ENCODE data around the gene SLC9A8.
"Not testable (repeated sequence)": the region's sequence is repeated elsewhere in the genome, so short reads cannot be mapped to it uniquely, and the experiment has no call there.

Gene SLC9A8

GRCh38 chr20:49890471-49891361, 78.1 kb downstream of the SLC9A8 start:
- in situ Hi-C loops (cut with HindIII; ENCODE audit: low sequenced_read_pairs) = loop anchor here (5.0 kb wide), 1 partner anchor 58 kb away; no protein-coding TSS in a partner anchor

DNA sequence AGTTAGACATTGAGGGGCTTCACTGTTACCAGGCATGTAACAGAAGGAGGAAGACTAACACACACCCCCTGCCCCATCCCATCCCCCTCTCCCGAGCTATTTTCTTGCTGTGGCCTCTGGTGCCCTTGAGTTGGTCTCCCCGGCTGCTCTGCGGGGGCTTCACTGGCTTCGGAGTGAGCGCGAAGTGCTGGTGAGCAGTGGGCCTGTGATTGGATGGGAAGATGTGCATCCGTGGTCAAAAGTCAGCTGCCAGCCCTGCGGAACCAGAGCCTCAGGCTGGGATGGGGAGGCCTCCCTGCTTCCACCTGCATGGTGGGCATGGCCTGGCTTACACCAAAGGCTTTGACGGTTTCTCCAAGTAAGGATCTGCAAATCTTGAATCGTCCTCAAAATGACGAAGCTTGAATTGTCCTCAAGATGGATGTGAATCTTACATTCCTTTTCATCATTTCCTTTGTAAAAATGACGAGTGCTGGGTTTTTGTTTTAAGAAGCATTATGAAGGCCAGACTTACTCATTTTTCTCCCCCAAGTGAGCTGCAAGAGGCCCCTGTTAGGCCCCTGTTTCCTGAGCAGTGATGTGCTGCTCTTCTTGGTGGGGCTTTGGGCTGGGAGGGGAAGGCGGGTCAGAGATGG, 79.0 kb downstream of the SLC9A8 start:
- in situ Hi-C loops (cut with HindIII; ENCODE audit: low sequenced_read_pairs) = loop anchor here (5.0 kb wide), 1 partner anchor 59 kb away; no protein-coding TSS in a partner anchor

DNA sequence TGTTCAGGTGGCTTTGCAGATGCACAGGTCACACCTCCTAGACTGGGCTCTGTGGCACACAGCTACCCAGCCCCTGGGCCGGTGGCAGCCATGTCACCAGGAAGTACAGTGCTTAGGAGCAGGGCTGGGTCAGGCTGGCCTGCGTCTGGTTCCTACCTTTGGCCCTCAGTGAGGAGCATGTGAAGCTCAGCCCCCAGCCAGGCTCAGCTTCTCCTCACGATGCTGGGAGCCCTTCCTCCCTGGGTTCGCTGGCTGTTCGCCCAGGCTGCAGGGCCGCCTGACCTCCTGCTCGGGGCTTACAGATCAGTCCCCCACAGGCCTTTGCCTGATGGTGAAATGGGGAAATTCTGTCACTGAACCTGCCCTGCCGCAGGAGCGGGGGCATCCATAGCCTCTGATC, 79.6 kb downstream of the SLC9A8 start:
- in situ Hi-C loops (cut with HindIII; ENCODE audit: low sequenced_read_pairs) = loop anchor here (5.0 kb wide), 1 partner anchor 60 kb away; no protein-coding TSS in a partner anchor

- in situ Hi-C loops (cut with HindIII; ENCODE audit: low sequenced_read_pairs) = loop anchor here (5.0 kb wide), 1 partner anchor 61 kb away; no protein-coding TSS in a partner anchor
Measured at GRCh38 chr20:49892817-49893216, 80.2 kb downstream of the SLC9A8 start.

DNA sequence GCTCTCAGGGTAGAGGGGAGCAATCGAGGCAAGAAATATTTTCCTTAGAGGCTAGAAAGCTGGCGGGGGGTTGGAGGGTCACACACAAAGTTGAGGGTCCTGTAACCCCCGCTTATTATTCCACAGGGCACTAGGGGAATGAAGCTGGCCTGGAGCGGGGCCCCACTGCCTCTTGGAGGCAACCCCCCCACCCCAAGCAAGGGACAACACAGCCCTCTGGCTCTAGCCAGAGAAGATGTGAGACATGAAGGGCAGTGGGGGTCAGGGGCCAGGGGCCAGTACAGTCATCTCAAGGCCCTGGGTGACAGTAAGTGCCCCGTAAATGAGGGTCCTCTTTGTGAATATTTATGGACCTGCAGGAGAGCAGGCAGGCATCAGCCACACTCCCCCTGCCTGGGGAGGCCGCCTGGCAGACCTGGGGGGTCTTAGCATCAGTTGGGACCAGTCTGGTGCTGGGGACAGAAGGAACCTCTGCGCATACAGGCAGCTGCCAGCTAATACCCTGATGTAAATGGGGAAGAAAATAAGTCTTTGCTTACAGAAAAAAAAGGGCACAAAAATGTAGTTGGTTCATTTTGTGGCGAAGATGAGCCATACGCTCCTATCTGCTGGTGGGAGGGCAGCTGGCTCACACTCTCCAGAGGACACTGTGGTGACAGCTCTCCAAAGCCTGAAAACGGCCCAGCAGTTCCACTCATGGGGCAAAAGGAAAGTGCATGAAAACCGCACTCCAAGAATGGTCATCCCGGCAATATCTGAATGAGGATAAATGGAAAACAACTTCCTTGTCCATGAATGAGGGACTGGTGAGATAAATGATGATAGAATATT, 80.8 kb downstream of the SLC9A8 start:
- in situ Hi-C loops (cut with HindIII; ENCODE audit: low sequenced_read_pairs) = loop anchor here (5.0 kb wide), 1 partner anchor 61 kb away; no protein-coding TSS in a partner anchor

DNA sequence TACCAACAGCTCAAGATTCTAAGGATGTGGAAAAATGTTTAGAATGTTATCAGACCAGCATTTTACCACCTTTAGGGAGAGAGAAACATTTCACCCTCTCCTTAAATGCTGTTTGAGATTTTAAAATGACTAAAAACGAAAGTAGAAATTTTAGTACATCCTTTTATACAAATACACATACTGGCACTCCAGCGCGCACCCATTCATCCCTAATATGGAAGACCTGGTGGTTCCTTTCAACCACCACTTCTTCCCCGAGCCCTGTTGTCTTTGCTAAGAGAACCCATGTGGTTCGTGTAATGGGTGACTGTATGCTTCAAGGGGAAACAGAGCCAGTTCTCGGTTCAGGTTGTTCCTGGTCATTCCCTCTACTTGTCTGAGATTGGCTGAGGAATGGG, 81.4 kb downstream of the SLC9A8 start:
- in situ Hi-C loops (cut with HindIII; ENCODE audit: low sequenced_read_pairs) = loop anchor here (5.0 kb wide), 1 partner anchor 62 kb away; no protein-coding TSS in a partner anchor

GRCh38 chr20:49895474-49896093, 83.0 kb downstream of the SLC9A8 start:
- in situ Hi-C loops (cut with HindIII; ENCODE audit: low sequenced_read_pairs) = not testable (repeated sequence)

- in situ Hi-C loops (cut with HindIII; ENCODE audit: low sequenced_read_pairs) = no loop called here
Measured at GRCh38 chr20:49896204-49896603, 83.6 kb downstream of the SLC9A8 start.

GRCh38 chr20:49899541-49900383, 87.1 kb downstream of the SLC9A8 start:
- in situ Hi-C loops (cut with HindIII; ENCODE audit: low sequenced_read_pairs) = no loop called here

DNA sequence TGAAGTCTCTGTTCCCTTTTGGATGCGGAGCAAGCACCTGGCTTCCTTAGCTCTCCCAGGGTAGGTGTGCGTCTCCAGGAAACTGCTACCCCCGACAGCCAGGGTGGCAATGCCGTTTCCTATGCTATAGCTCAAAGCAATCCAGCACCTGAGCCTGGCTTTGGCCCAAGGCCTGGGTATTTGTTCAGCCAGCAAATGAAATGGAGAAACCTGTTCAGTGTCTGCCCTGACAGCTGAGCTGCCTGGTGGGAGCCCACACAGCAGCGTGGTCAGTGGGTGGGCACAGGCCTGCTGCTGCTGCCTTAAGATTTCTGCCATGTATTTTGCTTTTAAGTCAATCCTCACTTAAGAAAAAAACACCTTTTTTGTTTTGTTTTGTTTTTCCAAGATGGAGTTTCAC, 89.0 kb downstream of the SLC9A8 start:
- in situ Hi-C loops (cut with HindIII; ENCODE audit: low sequenced_read_pairs) = no loop called here

GRCh38 chr20:49904440-49905214, 92.0 kb downstream of the SLC9A8 start:
- in situ Hi-C loops (cut with HindIII; ENCODE audit: low sequenced_read_pairs) = no loop called here

DNA sequence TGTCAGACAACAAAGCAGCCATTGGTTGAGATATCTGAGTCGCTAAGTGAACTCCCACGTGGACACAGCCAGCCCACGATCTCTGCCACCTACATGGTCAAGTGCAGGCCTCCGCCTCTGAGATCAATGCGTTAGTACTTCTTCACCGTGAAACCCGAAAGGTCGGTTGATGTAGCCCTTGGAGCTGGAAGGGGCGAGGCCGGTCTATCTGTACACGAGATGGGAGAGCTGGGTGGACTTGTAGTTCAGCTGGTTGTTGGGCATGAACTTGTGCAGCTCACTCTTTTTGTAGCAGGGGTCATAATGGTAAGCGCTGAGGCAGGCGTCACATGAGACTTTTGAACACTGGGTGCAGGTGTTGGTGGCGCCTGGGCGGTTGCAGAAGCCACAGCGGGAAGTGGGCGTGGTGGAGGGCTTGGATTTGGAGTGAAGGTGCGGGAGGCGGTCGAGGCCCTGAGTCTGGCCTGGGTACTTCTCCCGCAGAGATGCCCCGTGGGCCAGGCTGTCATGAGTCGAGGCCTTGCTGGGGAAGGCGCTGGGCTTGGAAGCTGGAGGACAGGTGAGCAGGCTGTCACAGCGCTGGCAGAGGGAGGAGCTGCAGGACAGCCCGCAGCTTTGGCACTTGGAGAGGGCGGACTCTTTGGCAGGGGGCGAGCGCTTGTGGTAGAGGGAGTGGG, 92.9 kb downstream of the SLC9A8 start:
- in situ Hi-C loops (cut with HindIII; ENCODE audit: low sequenced_read_pairs) = no loop called here

- in situ Hi-C loops (cut with HindIII; ENCODE audit: low sequenced_read_pairs) = no loop called here
Measured at GRCh38 chr20:49906101-49906604, 93.5 kb downstream of the SLC9A8 start.

DNA sequence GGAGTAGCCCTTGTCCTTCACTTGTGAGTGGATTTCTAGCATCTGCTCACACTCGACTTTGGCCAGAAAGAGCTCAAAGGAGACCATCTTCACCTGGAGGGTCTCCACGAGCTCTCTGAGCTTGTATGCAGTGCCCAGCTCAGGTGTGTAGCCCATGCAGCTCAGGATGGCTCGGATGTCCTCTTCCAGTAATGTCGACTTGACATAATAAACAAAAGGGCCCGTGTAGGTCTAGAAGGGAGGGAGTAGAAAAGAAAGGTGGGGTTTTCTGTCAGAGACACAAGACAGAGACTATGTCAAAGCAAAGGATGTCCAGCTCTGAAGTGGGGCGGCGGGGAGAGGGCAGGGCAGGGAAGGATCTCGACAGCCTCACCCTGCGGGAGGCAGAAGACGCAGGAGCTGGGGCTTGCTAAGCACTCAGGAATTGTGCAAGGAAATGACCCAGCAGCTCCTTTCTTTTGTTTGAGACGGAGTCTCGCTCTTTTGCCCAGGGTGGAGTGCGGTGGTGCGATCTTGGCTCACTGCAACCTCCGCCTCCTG, 94.1 kb downstream of the SLC9A8 start:
- in situ Hi-C loops (cut with HindIII; ENCODE audit: low sequenced_read_pairs) = no loop called here

DNA sequence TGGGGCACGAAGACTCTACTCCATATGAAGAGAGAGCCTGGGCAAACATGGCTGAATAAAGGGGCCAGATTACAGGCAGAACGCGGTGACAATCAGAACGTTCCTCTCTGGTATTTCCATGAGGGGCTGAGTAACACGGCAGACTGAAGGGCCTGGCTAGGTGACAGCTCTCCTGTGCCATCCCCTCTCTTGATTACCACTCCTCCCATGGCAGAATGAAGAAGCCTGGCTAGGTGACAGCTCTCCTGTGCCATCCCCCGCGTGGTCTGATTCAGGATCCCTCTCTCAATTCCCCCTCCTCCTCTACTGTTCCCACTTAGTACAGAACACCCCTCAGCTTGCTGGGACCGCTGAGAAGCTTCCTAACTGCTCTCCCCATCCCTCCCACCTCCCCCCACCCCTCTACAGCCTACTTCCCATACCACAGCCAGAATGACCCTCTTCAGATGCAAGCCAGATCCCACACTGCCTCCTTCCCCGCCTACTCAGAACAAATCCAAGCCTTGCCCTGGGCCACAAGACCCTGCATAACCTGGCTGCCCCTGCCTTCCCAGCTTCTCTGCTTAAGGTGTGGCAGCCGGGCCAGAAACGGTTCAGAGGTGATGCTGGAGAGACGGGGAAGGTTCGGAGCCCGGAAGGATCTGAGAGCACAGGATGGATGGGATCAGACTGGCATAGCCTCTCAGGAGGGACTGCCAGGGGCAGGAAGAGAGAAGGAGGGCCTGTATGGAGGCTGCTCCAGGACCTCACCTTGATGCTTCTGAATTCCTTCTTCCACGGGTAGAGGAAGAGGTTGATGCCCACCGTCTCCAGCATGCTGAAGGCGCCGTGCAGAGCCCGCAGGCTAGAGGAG, 95.0 kb downstream of the SLC9A8 start:
- in situ Hi-C loops (cut with HindIII; ENCODE audit: low sequenced_read_pairs) = no loop called here

DNA sequence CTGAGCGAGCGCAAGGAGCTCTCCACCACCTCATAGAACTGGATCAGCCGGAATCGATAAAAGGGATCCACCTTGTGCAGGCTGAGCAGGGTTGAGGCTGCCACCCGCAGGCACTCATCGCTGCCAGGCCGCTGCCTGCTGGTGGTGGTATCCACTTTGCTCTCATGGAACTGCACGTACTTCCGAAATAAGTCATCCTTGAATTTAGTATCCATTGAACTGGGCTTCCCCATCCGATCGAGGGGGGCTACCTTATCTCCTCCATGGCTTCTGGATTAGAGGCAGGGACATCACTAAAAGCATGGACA, 95.6 kb downstream of the SLC9A8 start:
- in situ Hi-C loops (cut with HindIII; ENCODE audit: low sequenced_read_pairs) = no loop called here

All from endothelial cell of hepatic sinusoid (primary cell).